Fibroblast of lung (primary cell): ENCODE measurements around the gene ZBTB7C.

Source experiments
- EZH2 ChIP-seq: IDR thresholded peaks from 2 replicates; pipeline ENCODE4 v1.5.1; 2012; ENCODE audit warnings: low read length, control low read depth, mild to moderate bottlenecking; ENCODE audit errors: missing control alignments
- TF ChIP-seq, protein P1 (sequence below), 2 donors: IDR thresholded peaks in 1 of 2; conservative IDR thresholded peaks in 1 of 2; 1 replicate in 1 of 2; 2 replicates in 1 of 2; pipeline ENCODE4 v1.5.1; 2011 to 2012; ENCODE audit warnings: low read length in 2 of 2, control low read depth in 1 of 2, inconsistent platforms in 1 of 2, low read depth in 1 of 2, mild to moderate bottlenecking in 1 of 2

DNA sequence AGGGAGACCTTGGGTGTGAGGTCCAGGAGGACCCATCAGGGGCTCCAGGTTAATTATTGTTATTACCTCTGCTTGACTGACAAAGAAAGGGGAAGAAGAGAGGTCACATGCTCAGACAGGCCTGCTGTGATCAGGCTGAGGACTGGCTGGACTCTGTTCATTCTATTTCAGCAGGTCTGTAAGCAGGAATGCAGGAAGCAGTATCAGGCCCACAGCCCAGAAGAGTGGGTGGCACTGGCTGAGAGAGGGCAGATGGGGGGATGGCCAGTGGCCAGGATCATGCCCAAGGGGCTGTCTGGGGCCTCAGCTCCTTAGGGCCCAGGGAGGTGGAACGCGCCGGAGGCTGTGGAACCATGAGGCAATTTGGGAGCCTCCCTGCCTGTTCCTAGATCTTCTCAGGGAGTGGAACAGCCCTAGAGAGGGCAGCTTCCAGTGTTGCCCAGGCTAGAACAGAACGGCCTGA is 43.7 kb upstream of the ZBTB7C start:
- TF ChIP-seq EZH2: no peak
- TF ChIP-seq, protein P1, sequence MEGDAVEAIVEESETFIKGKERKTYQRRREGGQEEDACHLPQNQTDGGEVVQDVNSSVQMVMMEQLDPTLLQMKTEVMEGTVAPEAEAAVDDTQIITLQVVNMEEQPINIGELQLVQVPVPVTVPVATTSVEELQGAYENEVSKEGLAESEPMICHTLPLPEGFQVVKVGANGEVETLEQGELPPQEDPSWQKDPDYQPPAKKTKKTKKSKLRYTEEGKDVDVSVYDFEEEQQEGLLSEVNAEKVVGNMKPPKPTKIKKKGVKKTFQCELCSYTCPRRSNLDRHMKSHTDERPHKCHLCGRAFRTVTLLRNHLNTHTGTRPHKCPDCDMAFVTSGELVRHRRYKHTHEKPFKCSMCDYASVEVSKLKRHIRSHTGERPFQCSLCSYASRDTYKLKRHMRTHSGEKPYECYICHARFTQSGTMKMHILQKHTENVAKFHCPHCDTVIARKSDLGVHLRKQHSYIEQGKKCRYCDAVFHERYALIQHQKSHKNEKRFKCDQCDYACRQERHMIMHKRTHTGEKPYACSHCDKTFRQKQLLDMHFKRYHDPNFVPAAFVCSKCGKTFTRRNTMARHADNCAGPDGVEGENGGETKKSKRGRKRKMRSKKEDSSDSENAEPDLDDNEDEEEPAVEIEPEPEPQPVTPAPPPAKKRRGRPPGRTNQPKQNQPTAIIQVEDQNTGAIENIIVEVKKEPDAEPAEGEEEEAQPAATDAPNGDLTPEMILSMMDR (conservative IDR thresholded peaks at IDR 0.05 in 1 of 2, IDR thresholded peaks at IDR 0.05 in 1 of 2; ENCODE audit: low read depth in 1 of 2, low read length in 2 of 2): no peak
